Rectal smooth muscle tissue (tissue), 1 donor: ENCODE data around the gene EEPD1.
A peak's percentile ranks its signal among the peaks of the same experiment; 100 is the strongest.

ENCODE experiments used
- H3K27ac ChIP-seq: one replicate; pipeline ENCODE4 v1.7.0; 2013; ENCODE audit warnings: low read depth, low read length, inconsistent platforms
- H3K27me3 ChIP-seq: one replicate; pipeline ENCODE4 v1.7.0; 2013; ENCODE audit warnings: low read length; ENCODE audit not compliant: control insufficient read depth, insufficient read depth
- H3K36me3 ChIP-seq: one replicate; pipeline ENCODE4 v1.7.0; 2013; ENCODE audit warnings: low read length; ENCODE audit not compliant: control insufficient read depth, insufficient read depth
- H3K4me1 ChIP-seq: one replicate; pipeline ENCODE4 v1.7.0; 2013; ENCODE audit warnings: low read length; ENCODE audit not compliant: control insufficient read depth, insufficient read depth
- H3K4me3 ChIP-seq: one replicate; pipeline ENCODE4 v1.7.0; 2013; ENCODE audit warnings: low read length
- H3K9ac ChIP-seq: one replicate; pipeline ENCODE4 v1.7.0; 2013; ENCODE audit warnings: low read length

EEPD1 gene

GRCh38 chr7:36151921-36152755 is 916 bp upstream of the EEPD1 start:
- H3K36me3 ChIP-seq, result no peaks in the 10 kb centered on the region
- H3K27me3 ChIP-seq, result no peaks in the 10 kb centered on the region
- peak overlapping the region; percentile 70 for H3K4me3 ChIP-seq
- peak overlapping the region; percentile 0 for H3K9ac ChIP-seq
- H3K27ac ChIP-seq, result peak overlapping the region; percentile 70
- peaks cover 7% of the 10 kb centered on the region for H3K4me1 ChIP-seq

- peak overlapping the region; percentile 69 for H3K4me3 ChIP-seq
- peak overlapping the region; percentile 35 for H3K9ac ChIP-seq
Observed at GRCh38 chr7:36153571-36154097, 580 bp downstream of the EEPD1 start.

GRCh38 chr7:36154255-36155212 is 1.5 kb downstream of the EEPD1 start:
- peak overlapping the region; percentile 69 for H3K4me3 ChIP-seq
- no peaks in the 10 kb centered on the region for H3K36me3 ChIP-seq
- H3K27me3 ChIP-seq, result no peaks in the 10 kb centered on the region
- peaks cover 7% of the 10 kb centered on the region for H3K4me1 ChIP-seq
- H3K9ac ChIP-seq, result no peak overlapping the region
- peak overlapping the region; percentile 79 for H3K27ac ChIP-seq

More at GRCh38 chr7:36153571-36154097, 580 bp downstream of the EEPD1 start:
- no peaks in the 10 kb centered on the region for H3K36me3 ChIP-seq
- peaks cover 7% of the 10 kb centered on the region for H3K4me1 ChIP-seq
- no peaks in the 10 kb centered on the region for H3K27me3 ChIP-seq
- peak overlapping the region; percentile 79 for H3K27ac ChIP-seq

GRCh38 chr7:36155811-36156361 is 2.8 kb downstream of the EEPD1 start:
- no peaks in the 10 kb centered on the region for H3K27me3 ChIP-seq
- no peaks in the 10 kb centered on the region for H3K36me3 ChIP-seq
- no peak overlapping the region for H3K27ac ChIP-seq
- H3K9ac ChIP-seq, result no peak overlapping the region
- H3K4me3 ChIP-seq, result peak overlapping the region; percentile 69
- H3K4me1 ChIP-seq, result peaks cover 7% of the 10 kb centered on the region

- no peak overlapping the region for H3K9ac ChIP-seq
- H3K27me3 ChIP-seq, result no peaks in the 10 kb centered on the region
- H3K36me3 ChIP-seq, result no peaks in the 10 kb centered on the region
- H3K27ac ChIP-seq, result no peak overlapping the region
- peaks cover 7% of the 10 kb centered on the region for H3K4me1 ChIP-seq
- no peak overlapping the region for H3K4me3 ChIP-seq
Observed at GRCh38 chr7:36157527-36158320, 4.7 kb downstream of the EEPD1 start.

- no peaks in the 10 kb centered on the region for H3K27me3 ChIP-seq
- H3K4me3 ChIP-seq, result no peak overlapping the region
- peaks cover 7% of the 10 kb centered on the region for H3K4me1 ChIP-seq
- no peak overlapping the region for H3K9ac ChIP-seq
- no peaks in the 10 kb centered on the region for H3K36me3 ChIP-seq
- no peak overlapping the region for H3K27ac ChIP-seq
Observed at GRCh38 chr7:36158321-36158605, 5.2 kb downstream of the EEPD1 start.

GRCh38 chr7:36159618-36160017 is 6.6 kb downstream of the EEPD1 start:
- no peaks in the 10 kb centered on the region for H3K27me3 ChIP-seq
- no peaks in the 10 kb centered on the region for H3K36me3 ChIP-seq
- H3K4me3 ChIP-seq, result no peak overlapping the region
- no peak overlapping the region for H3K9ac ChIP-seq
- peaks cover 12% of the 10 kb centered on the region for H3K4me1 ChIP-seq
- H3K27ac ChIP-seq, result no peak overlapping the region

GRCh38 chr7:36160313-36160712 is 7.3 kb downstream of the EEPD1 start:
- Histone ChIP-seq H3K4me1 (peaks cover 9% of the 10 kb centered on the region), H3K4me3 (no peak overlapping the region), H3K27me3 (no peaks in the 10 kb centered on the region), H3K27ac (no peak overlapping the region), H3K36me3 (no peaks in the 10 kb centered on the region), H3K9ac (no peak overlapping the region)

GRCh38 chr7:36161996-36162395 is 8.9 kb downstream of the EEPD1 start:
- no peak overlapping the region for H3K4me3 ChIP-seq
- H3K27ac ChIP-seq, result no peak overlapping the region
- no peaks in the 10 kb centered on the region for H3K27me3 ChIP-seq
- peaks cover 8% of the 10 kb centered on the region for H3K4me1 ChIP-seq
- no peak overlapping the region for H3K9ac ChIP-seq
- no peaks in the 10 kb centered on the region for H3K36me3 ChIP-seq

- Histone ChIP-seq H3K27me3 (no peaks in the 10 kb centered on the region), H3K4me3 (no peak overlapping the region), H3K36me3 (no peaks in the 10 kb centered on the region), H3K9ac (no peak overlapping the region), H3K4me1 (peaks cover 8% of the 10 kb centered on the region), H3K27ac (no peak overlapping the region)
Observed at GRCh38 chr7:36165059-36165458, 12.0 kb downstream of the EEPD1 start.

GRCh38 chr7:36165802-36166201 is 12.7 kb downstream of the EEPD1 start:
- Histone ChIP-seq H3K4me3 (no peak overlapping the region), H3K9ac (no peak overlapping the region), H3K27me3 (no peaks in the 10 kb centered on the region), H3K27ac (no peak overlapping the region), H3K4me1 (peaks cover 8% of the 10 kb centered on the region), H3K36me3 (no peaks in the 10 kb centered on the region)
